HG03139 (cell line): ENCODE results near the gene C2CD4A.

Experiments used
- ATAC-seq: cut with Tn5 transposase; IDR thresholded peaks from one replicate; pipeline ENCODE4 v1.9.1; 2021; ENCODE audit not compliant: unreplicated experiment

The C2CD4A gene

DNA sequence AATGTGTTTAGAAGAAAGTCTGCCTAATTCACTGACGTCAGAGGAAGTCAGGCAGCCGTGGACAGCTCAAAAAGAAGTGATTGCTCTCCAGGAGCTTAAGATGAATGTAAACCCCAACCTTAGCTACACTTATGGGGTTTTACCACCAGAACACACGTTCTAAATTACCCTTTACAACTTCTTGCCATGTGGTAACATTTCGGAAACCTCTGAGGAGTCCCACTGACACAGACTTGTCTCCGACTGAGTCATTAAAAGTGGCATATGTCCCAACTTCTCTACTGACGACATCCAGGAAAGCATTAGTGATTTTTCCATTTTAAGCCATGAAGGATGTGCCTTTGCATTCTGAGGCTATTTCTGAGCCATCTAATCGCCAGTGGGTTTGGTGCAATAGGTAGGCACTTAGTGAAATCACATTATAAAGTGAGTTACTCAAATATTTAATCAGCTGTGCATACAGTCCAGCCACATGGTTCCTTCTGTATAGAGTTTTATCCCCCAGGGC is 32.4 kb downstream of the C2CD4A start:
- ATAC-seq = no peak

- ATAC-seq = no peak
These were observed 36.7 kb downstream of the C2CD4A start for GRCh38 chr15:62103431-62103830.

DNA sequence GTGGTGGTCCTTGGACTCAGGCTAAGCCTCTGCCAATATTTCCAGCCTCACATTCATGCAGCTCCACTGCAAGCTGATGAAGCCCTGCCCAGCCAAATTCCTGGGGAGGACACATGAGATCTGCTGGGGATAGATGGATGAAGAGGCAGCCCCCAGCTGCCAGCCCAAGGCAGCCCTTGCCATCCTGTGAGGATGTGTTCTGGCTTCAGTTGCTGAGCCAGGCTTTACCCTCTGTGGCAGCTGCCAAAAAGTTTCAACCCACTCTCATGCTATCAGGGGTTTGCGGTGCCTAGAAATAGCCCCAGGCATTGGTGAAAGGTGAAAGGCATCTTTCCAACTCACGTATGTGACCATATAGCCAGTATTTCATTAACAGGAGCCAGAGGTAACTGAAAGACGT is 37.6 kb downstream of the C2CD4A start:
- ATAC-seq = no peak

DNA sequence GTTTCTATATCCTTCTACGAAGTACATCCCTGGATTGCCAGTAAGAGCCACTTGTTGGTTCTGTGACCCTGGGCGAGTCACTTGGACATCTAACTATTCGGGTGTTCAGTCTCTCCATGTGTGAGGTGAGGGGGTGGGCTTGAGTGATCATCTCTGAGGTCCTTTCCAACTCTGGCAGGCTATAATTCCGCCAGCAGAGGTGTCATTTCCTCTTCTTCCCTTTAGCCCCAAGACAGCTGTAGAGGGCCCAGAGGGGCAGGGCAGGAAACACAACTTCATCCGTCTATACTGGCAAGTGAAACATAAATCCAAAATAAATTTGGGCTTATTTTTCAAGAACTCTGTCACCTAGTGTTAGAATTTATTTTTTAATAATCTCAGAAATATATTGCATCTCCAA is 38.1 kb downstream of the C2CD4A start:
- no peak for ATAC-seq

DNA sequence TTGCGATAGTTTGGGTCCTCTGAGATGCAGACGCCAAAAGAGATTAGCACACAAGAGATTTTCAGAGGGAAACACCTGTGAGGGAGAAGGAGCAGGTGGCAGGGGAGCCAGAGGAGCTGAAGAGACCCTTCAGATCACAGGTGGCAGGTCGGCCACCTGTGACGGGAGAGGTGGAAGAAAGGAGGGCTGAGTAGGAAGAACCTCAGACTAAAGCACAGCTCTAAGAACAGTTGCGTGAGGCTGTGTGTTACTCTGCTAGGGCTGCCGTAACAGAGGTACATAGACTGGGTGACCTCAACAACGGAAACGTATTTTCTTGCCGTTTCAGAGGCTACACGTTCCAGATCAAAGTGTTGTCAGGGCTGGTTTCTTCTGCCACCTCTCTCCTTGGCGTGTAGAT is 38.5 kb downstream of the C2CD4A start:
- ATAC-seq = no peak

- no peak for ATAC-seq
These were observed 39.3 kb downstream of the C2CD4A start for GRCh38 chr15:62106096-62106495.

GRCh38 chr15:62107571-62108121 is 40.9 kb downstream of the C2CD4A start:
- no peak for ATAC-seq

GRCh38 chr15:62108411-62108810 is 41.6 kb downstream of the C2CD4A start:
- no peak for ATAC-seq

DNA sequence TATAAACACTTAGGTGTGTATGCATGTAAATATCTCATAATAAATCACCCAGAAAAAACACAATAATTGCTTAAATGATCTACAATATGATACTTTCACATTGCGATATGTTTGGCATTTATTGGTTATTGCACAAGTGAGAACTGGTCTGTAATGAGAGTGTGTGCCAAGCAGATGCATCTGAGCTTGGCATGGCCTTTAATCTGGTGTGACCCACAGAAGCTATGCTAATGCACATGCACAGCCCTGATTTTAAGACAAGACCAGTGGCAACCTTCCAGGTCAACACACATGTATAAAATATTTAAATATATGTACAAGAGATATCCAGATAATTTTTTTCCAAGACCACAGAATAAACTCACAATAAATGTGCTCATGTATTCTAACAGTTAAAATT is 42.7 kb downstream of the C2CD4A start:
- no peak for ATAC-seq

DNA sequence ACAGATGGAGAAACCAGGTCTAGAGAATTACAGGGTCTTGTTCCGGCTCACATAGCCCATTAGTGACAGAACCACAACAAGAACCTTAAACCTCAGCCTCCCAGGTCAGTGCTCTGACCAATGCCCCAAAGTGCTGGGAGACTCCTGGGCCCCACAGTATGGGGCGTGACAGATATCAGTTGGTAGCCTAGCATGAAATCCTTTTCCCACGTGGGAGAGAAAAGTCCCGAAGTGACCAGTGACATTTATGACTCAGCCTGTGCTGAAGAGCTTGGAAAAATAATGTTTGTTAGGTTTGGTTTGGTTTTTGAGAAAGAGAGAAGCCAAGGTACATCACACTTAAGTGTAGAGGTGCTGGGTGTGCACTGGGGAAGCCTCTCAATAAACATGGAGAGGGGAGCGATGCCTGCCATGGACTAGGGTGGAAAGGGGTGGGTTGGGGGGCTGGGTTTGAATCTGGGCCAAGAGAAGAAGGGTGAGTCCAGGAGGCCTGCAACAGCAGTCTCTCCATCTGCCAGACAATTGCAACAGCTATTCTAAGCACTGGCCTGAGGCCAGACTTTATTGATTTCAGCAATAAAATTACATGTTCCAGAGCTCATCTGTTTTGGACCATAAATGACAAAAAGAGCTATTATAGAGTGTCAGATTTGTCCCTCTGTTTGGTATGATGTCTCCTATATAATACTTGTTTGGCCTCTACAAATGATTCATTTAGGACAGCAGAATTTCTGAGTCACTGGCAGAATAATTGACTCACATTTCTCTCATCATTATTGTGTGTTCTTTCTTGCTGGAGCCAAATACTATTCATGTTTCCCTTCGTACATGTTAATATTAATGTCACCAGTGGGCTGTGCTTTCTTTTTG is 43.4 kb downstream of the C2CD4A start:
- ATAC-seq = no peak

DNA sequence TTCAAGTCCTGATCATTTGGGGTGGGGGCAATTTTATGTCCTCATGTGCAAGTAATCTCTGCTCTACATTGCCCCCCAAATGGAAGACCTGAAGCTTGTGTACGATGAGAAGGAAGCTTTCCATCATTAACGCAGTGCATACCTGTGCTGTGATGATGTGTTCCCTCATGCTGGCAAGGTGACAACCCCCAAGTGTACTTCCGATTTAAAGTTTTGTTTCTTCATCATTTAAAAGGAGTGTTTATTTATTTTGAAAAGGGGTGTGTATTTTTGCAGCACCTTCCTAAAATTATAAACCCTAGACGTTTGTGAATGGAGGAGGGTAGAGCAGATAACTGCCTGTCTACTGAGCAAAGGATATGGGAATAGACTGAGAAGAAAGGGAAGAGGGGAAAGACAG is 45.3 kb downstream of the C2CD4A start:
- no peak for ATAC-seq

DNA sequence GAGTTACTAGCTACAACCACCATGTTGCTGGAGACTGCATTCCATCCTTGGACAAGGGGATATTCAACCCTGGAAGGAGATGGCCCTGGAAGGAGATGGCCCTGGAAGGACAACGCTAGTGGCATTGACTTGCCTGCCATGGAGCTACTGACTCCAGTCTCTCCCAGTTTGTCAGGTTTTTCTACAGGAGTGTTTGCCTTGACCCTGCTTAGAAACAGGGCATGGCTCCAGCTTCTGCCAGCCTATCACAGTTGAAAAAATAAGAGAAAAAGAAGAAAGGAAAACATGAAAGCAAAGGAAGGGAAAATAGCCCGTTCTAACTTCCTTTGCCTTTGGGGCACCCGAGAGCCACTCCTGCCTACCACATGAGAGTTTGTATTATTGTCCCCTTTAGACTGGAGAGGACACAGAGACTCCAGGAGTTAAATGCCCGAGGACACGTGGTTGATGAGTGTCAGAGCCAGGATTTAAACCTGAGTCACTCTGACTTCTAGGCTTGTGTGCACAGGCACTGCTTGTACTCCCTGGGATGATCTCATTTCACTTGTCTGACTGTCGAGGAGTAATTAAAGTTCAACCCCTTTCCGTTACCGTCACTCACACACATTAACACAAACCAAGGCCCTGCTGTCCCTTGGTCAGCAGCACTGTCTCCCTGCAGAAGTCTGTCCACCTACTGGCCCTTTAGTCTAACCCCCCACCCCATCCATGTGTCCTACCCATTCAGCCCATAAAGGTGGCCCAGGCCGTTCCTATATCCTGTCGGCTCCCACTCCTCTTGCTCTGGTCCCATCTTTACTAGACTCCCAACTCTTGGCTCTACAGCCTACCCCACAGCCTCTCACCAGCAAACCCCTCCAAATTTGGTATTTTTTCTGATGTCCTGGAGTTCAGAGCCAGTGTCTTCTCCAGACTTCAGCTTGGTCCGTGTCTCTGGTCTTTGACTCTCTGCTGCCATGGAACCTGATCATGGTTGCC is 46.1 kb downstream of the C2CD4A start:
- no peak for ATAC-seq

DNA sequence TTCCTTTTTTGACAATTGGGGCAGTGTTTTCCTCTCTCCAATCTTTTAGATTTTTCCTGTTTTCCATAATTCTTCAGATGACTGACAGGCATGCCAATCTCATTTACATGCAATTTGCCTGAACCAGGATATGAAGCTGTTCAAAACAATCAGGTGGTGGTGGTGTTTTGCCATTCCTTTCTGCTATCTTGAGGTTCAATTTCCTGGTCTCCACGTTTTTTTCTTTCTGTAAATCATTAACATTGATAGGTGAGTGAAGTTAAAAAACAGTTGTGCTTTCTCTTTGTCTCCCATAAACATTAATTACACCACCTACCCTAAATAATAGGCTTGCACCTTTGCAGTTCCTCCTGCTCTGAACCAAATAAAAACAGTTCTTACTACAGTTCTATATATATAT is 49.1 kb downstream of the C2CD4A start:
- ATAC-seq = no peak

DNA sequence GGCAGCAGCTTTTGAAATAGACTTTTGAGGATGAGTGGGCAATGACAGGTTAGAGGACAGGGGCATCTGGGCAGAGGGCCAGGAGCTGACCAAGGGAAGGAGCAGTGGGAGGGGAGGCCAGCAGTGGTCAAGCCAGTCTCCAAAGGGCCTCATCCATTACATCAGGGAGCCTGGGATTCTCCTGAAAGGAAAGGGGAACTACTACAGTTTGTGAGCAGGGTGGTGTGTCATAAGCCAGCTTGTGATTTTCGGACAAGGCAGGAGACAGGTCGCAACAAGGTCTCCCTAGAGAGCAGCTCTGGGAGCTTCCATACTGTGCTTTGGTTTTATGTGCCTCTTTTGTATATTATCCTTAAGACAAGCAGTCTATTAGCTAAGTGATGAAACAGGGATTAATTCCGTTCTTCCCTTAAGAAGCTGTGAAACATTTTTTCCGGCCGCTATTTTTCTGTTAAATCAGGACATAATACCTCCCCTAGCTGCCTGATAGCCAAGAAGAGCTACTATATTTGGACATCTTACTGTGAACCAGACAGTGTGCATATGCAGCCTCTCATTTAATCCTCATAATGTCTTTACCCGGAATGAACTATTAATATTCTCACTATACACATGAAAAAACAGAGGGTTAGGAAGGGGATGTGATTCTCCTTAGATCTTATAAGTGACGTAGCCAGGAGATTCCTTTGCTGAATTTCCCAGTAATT is 51.9 kb downstream of the C2CD4A start:
- ATAC-seq = no peak

DNA sequence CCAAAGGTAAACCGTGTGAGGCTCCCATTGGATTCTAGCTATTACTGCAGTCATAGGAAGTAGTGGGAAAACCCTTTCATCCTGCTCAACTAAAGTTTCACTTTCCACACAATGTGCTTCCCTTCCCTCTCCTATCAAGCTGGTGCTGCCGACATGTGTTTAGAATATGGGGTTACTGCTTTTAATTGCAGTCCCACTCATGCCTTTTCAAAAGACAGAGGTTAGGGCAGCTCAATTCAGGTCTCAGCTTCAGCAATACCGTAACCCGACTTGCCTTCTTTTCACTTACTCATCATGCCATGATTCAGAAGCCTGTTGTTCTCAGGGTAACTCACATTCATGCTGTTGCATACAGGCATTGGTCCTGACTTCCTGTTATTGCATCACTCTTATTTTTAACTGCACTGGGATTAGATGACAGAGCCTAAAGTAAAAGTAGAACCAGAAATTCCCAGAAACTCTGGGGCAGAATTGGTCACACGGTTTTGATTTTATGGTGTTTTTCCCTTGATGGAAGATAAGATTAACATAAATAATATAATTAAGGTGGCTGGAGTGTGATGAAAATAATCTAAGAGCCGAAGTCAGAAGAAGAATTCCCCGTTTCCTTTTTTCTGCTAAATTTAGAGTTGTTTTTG is 52.6 kb downstream of the C2CD4A start:
- no peak for ATAC-seq

DNA sequence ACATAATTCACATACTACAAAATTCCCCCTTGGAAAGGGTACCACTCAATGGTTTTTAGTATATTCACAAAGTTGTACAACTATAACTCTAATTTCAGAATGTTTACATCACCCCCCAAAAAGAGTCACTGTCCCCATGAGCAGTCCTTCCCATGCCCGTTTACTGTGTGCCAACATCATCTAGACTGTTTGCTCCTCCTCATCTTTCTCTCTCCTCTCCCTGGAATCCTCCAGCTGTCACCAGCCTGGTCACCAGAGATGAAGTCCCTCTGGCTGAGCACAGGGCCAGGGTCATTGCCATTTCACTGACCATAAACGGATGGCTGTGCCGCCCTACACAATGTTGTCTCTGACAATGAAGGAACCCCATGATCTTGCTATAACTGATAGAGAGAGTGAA is 53.1 kb downstream of the C2CD4A start:
- no peak for ATAC-seq
